ENCODE results near the gene ARHGAP26.

ARHGAP26 gene

GRCh38 chr5:142811866-142812557 lies 41.8 kb downstream of the ARHGAP26 start:
- peak; percentile 43 to 57 for DNase-seq

DNA sequence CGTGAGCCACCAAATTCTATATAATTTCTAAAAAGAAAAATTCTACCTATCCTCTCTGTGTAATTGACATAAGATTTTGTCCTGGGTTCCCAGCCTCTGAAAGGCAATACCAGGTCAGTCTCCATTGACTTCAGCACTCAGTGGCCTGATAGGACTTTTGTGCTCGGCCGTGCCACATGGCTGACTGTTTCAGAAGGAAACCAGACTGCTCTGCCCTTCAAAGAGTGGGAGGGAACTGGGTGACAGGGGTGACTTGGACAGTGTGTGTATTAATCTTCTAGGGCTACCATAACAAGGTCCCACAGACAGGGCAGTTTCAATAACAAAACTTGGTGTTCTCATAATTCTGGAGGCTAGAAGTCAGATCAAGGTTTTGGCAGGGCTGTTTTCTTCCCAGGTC lies 43.0 kb downstream of the ARHGAP26 start:
- peak in 1 of 2 donors; percentile 46 for DNase-seq

DNA sequence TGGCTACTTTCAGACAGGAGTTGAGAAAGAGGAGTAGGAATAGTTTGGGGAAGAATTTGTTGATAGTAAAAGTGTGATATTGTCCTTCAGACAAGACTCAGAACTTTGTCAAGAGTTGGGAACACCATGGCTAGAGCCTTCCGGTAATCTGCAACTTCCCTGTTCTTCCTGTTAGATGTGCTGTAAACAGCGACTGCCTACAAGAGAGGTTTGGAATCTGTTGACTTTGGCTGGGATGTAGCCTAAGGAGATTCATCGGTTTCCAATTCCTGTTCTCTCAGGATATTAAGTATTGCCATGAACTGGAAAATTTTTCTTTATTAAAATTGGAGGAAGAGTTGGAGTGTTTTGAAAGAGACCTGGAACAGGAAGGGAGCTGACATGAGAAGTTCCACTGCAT lies 43.9 kb downstream of the ARHGAP26 start:
- no peak for DNase-seq

- no peak for DNase-seq
Measured at GRCh38 chr5:142815469-142815868, 45.3 kb downstream of the ARHGAP26 start.

DNA sequence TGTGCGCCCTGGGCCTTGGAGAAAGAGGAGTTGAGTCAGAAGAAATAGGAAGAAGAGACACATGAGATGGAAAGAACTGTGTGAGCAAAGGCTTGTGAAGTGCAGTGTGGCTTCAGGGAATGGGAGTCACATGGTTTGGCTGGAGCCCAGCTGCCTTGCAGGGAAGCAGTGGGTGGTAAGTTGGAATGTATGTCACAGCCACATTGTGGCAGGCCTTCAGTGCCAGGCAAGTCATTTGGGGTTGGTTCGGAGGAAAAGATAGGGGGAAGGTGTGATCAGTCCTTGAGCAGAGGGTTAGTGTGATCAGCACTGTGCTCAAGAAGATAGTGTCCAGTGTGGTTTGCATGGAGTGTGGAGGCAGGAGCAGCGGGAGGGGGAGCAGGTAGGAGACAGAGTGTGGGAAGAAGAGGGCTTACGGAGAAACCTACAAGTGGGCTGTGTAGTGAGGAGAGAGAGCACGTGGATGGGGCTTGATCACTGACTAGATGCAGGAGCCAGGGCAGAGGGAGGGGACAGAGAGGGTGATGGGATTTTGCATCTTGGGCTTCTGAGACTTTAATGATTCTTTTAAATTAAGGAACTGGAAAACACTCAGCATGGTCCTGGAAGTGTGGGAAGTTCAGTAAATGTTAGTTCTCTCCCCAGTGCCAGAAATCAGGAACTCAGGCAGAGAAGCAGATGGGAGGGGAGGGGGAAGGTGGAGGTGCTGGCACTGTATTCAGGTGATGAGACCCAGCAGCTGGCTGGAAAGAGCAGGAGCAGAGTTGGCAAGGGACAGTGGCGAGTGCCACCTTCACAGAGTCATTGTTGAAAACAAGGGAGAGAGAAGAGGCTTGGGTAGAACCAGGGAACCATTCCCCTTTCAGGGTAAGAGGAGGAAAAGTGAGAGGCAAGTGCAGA lies 46.6 kb downstream of the ARHGAP26 start:
- DNase-seq: peak; percentile 83 to 90

GRCh38 chr5:142817949-142818431 lies 47.8 kb downstream of the ARHGAP26 start:
- DNase-seq: no peak

DNA sequence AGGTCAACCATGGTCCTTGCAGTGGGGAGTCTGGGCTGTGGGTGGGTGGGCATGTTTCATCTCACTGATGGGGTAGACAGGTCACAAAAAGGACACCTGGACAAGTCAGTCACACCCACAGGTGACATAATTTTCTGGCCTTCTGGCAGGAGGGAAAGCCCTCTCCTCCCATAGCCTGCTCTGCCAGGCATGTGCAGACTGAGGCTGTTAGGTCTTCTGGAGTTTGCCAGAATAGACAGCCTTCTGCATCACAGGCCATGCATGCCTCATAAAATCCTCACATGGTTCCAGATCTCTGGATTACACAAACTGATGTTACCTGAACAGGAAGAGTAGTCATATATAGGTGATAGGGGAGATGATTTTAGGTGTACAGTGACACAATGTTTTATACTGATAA lies 49.1 kb downstream of the ARHGAP26 start:
- DNase-seq: no peak

- no peak for DNase-seq
Measured at GRCh38 chr5:142819825-142820224, 49.6 kb downstream of the ARHGAP26 start.

DNA sequence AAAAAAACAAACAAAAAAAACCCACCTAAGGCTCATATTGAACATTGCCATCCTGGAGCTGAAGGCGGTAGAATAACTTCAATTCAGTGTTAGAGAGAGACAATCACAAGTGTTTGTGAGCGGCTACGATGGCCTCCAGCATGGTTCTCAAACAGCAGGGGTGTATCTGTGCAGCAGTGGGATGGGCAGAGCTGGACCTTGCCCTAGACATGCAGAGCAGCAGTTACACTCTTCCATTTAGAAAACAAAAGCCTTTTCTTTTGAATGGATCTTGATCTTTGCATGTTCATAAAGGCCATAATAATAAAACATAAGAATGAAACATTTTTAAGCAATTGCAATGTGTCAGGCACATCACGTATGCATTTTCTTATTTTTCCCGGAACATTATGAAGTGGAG lies 50.3 kb downstream of the ARHGAP26 start:
- no peak for DNase-seq

GRCh38 chr5:142821034-142821732 lies 51.0 kb downstream of the ARHGAP26 start:
- no peak for DNase-seq

GRCh38 chr5:142821733-142822487 lies 51.7 kb downstream of the ARHGAP26 start:
- peak; percentile 73 to 91 for DNase-seq

GRCh38 chr5:142823126-142823525 lies 52.9 kb downstream of the ARHGAP26 start:
- DNase-seq: no peak

- no peak for DNase-seq
Measured at GRCh38 chr5:142823806-142824205, 53.6 kb downstream of the ARHGAP26 start.

- DNase-seq: no peak
Measured at GRCh38 chr5:142824391-142824790, 54.2 kb downstream of the ARHGAP26 start.

DNA sequence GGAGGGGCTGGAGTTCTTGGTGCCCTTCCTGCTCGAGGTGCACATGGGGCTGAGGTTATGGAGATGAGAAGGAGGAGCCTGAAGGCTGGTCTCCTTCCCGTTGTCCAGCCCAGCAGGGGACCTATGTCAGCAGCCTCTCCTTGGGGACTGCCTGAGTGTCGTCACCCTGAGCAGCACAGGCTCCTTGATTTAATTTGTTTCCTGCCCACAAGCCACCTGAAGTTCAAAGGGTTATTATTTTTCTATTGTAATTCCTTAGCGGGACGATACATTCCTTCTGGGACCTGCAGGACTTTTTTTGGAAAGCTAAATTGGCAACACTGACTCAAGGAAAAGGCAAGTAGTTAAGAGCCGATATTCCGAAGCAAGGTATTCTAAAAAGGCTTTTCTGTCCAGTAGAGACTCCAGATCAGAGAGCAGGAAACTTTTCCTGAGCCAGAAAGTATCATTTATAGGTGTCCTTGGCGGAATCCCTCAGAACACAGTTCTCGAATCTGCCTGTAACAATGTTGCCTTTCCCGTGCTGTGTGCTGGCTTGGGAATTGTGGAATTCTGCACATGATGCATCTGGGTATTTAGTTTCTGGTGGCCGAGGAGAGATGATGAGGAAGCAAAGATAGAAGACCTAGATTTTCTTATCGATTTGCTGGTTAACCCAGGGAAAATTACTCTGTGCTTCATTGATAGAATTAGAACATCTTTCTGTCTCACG lies 55.4 kb downstream of the ARHGAP26 start:
- DNase-seq: no peak

DNA sequence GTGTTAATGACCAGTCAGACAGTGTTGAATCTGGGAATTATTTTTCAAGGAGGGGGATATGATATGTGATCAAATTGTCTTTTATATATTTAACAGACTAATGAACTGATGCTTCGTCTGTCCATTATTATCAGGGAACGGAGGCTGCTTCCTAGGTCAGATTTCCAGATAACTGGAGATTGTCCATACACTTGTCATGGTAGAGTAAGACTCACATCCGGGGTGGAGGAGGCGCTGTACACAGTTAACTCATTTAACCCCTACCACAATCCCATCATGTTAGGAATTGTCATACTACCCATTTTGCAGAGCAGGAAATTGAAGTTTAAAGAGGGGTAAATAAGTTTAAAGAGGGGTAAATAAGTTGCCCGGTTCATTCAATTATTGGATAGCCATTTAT lies 55.9 kb downstream of the ARHGAP26 start:
- DNase-seq: no peak

DNA sequence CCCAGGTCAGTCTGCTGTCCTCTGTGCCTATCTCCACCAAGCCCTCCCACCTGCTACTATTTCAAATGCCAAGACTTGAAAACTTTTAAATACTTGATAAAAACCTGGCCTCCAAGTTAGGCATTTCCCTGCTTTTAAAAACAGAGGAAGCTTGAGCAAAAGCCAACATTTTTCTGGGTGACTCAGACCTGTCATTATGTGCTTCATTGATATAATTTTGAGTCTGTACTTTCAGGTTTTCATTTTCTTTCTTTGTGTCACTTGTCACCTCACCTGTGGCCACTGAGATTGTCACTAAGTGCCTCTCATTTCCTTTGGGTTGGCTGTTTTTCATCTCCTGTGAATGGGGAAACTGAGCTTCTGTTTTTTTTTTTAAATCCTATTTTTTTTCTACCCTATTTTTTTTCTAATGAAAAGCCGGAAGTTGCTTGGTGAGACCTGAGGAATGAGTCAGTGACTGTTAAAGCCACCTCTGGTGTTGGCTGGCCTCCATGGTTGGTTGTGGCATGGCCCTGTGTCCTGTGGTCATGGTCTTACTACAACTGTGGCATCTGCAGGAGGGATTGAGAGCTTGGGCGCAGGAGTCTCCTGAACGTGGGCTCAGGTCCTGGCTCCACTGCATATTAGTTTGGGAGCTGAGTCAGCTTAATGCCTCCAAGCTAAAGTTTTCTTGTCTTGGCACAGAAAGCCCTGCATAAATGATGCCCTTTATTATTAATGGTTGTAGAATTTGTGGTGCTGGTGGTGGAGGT lies 56.7 kb downstream of the ARHGAP26 start:
- DNase-seq: peak; percentile 66 to 73

DNA sequence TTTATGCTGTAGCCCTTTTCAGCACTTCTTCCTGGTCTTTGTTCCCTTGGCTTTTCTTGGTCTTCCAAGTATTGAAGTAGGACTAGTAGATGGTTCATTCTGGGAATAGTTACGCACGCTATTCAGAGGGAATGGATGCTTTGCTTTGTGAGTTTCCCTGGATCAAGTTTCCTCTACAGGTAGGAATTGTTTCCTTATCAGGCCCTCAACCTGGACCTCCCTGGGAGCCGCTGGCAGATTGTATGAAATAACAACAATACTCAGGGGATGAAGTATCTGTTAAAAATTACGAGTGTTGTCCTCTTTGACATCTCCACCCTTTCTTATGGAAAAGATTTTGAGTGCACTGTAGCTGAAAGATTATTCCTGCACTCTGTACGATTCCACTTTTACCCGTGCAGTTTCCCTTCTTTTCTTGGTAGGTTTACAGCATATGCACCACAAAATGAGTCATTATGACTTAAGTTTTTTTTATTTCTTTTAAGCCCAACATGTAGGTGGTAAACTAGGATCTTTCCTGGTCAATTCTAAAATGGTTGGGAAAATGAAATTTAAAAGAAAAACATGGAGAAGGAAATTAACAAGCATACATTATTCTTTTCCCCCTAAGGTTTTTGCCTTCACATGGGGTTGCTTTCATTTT lies 57.9 kb downstream of the ARHGAP26 start:
- DNase-seq: no peak

GRCh38 chr5:142828797-142829535 lies 58.8 kb downstream of the ARHGAP26 start:
- no peak for DNase-seq

- peak; percentile 39 to 72 for DNase-seq
Measured at GRCh38 chr5:142829801-142830220, 59.6 kb downstream of the ARHGAP26 start.
